Adipose tissue (tissue), 3 donors: ENCODE results near the gene PHF10. TPM values are rescaled to one million over a fixed set of nuclear protein-coding genes. Genes with fewer than 3 reads are reported as not detected.

Experiments
- H3K27ac ChIP-seq: one replicate; pipeline ENCODE4 v1.5.1; 2013; ENCODE audit warnings: low read depth, low read length
- WGBS, 3 donors: extraction: QIAGEN DNeasy Blood & Tissue Kit; methylation state at CpG; one replicate each; pipeline ENCODE4 v1.1.7; 2013; 5-methylcytosine and 5-hydroxymethylcytosine counted together
- polyA plus RNA-seq, 3 donors: library from polyadenylated mRNA; stranded (reverse); fragments of 200-250 nt; gene quantifications; one replicate each; pipeline ENCODE4 v1.2.3, GENCODE V29; 2013
- donor health status: healthy with polysubstance abuse.
- donor health status: Bipolar disorder and iron deficiency.
- donor health status: healthy.

PHF10 gene
- polyA plus RNA-seq, 3 donors = 24.2 to 41.8 (median 30.0) TPM

GRCh38 chr6:169695131-169695530 lies 29.2 kb downstream of the PHF10 start:
- no peak overlapping the region for H3K27ac ChIP-seq
- WGBS, 3 donors = 91 to 98% (median 96%) methylated on average over 5 of the region's 5 CpGs

- WGBS, 3 donors = 83 to 98% (median 93%) methylated on average over 3 of the region's 3 CpGs
- H3K27ac ChIP-seq = no peak overlapping the region
Measured at GRCh38 chr6:169692516-169692915, 31.8 kb downstream of the PHF10 start.

- 97 to 100% (median 99%) methylated on average over 2 of the region's 2 CpGs for WGBS, 3 donors
Measured at GRCh38 chr6:169691260-169691659, 33.0 kb downstream of the PHF10 start.

GRCh38 chr6:169689287-169689686 lies 35.0 kb downstream of the PHF10 start:
- H3K27ac ChIP-seq = no peak overlapping the region
- WGBS, 3 donors = 93 to 96% (median 94%) methylated on average over 6 of the region's 6 CpGs

More at GRCh38 chr6:169691260-169691659, 33.0 kb downstream of the PHF10 start:
- H3K27ac ChIP-seq = no peak overlapping the region

- 85 to 97% (median 96%) methylated on average over 2 of the region's 2 CpGs for WGBS, 3 donors
- no peak overlapping the region for H3K27ac ChIP-seq
Measured at GRCh38 chr6:169685860-169686259, 38.4 kb downstream of the PHF10 start.

- H3K27ac ChIP-seq = no peak overlapping the region
- 92 to 96% (median 94%) methylated on average over 3 of the region's 3 CpGs for WGBS, 3 donors
Measured at GRCh38 chr6:169684056-169684455, 40.2 kb downstream of the PHF10 start.

- WGBS, 3 donors = 55 to 83% (median 83%) methylated on average over 1 of the region's 1 CpG
- no peak overlapping the region for H3K27ac ChIP-seq
Measured at GRCh38 chr6:169678342-169678741, 46.0 kb downstream of the PHF10 start.

- WGBS, 3 donors = 83 to 97% (median 89%) methylated on average over 1 of the region's 1 CpG
- no peak overlapping the region for H3K27ac ChIP-seq
Measured at GRCh38 chr6:169677096-169677495, 47.2 kb downstream of the PHF10 start.

GRCh38 chr6:169675011-169675410 lies 49.3 kb downstream of the PHF10 start:
- 92 to 98% (median 96%) methylated on average over 3 of the region's 3 CpGs for WGBS, 3 donors
- H3K27ac ChIP-seq = no peak overlapping the region

GRCh38 chr6:169671563-169671962 lies 52.7 kb downstream of the PHF10 start:
- 94 to 98% (median 94%) methylated on average over 5 of the region's 5 CpGs for WGBS, 3 donors
- H3K27ac ChIP-seq = no peak overlapping the region

GRCh38 chr6:169669889-169670288 lies 54.4 kb downstream of the PHF10 start:
- no peak overlapping the region for H3K27ac ChIP-seq
- 37 to 76% (median 41%) methylated on average over 7 of the region's 7 CpGs for WGBS, 3 donors

- no peak overlapping the region for H3K27ac ChIP-seq
- WGBS, 3 donors = 87 to 91% (median 88%) methylated on average over 6 of the region's 6 CpGs
Measured at GRCh38 chr6:169669147-169669546, 55.2 kb downstream of the PHF10 start.

GRCh38 chr6:169668203-169668847 lies 56.0 kb downstream of the PHF10 start:
- WGBS, 3 donors = 88 to 94% (median 93%) methylated on average over 15 of the region's 15 CpGs
- H3K27ac ChIP-seq = no peak overlapping the region

GRCh38 chr6:169667716-169668115 lies 56.6 kb downstream of the PHF10 start:
- H3K27ac ChIP-seq = no peak overlapping the region
- WGBS, 3 donors = 96 to 97% (median 96%) methylated on average over 27 of the region's 27 CpGs

GRCh38 chr6:169666441-169666840 lies 57.9 kb downstream of the PHF10 start:
- 94 to 97% (median 95%) methylated on average over 18 of the region's 18 CpGs for WGBS, 3 donors
- H3K27ac ChIP-seq = no peak overlapping the region

GRCh38 chr6:169665289-169665688 lies 59.0 kb downstream of the PHF10 start:
- no peak overlapping the region for H3K27ac ChIP-seq
- 76 to 92% (median 86%) methylated on average over 9 of the region's 9 CpGs for WGBS, 3 donors

- 88 to 96% (median 93%) methylated on average over 14 of the region's 14 CpGs for WGBS, 3 donors
- no peak overlapping the region for H3K27ac ChIP-seq
Measured at GRCh38 chr6:169664227-169664626, 60.1 kb downstream of the PHF10 start.

- WGBS, 3 donors = 81 to 98% (median 93%) methylated on average over 8 of the region's 8 CpGs
- H3K27ac ChIP-seq = no peak overlapping the region
Measured at GRCh38 chr6:169663468-169663867, 60.8 kb downstream of the PHF10 start.

- H3K27ac ChIP-seq = no peak overlapping the region
- 88 to 96% (median 93%) methylated on average over 7 of the region's 7 CpGs for whole genome bisulfite sequencing, 3 donors
Measured at GRCh38 chr6:169661391-169661756, 62.9 kb downstream of the PHF10 start.

GRCh38 chr6:169660751-169661390 lies 63.4 kb downstream of the PHF10 start:
- H3K27ac ChIP-seq = no peak overlapping the region
- 88 to 94% (median 94%) methylated on average over 24 to 26 of the region's 26 CpGs for WGBS, 3 donors
